NCI-H446 treated with DMSO at 0.1 percent for 48 hours (cell line): ENCODE data around the gene PUM2.
A peak's percentile ranks its signal among the peaks of the same experiment; 100 is the strongest.
"Not testable (repeated sequence)": the region's sequence is repeated elsewhere in the genome, so short reads cannot be mapped to it uniquely, and the experiment has no call there.

Experiments
- DNase-seq: peaks from one replicate; lab custom pipeline; 2025; lab: John Stamatoyannopoulos, UW

The PUM2 gene

GRCh38 chr2:20350753-20351554 lies at the start of gene PUM2:
PUM2 (minus strand) TSS chr2:20350844; CDS start chr2:20327360, 23,484 bp downstream.
- DNase-seq = peak; percentile 94

GRCh38 chr2:20400306-20400705 lies 49.7 kb upstream of the PUM2 start:
- DNase-seq = peak; percentile 68

- DNase-seq = peak; percentile 67
Measured at GRCh38 chr2:20398956-20399567, 48.4 kb upstream of the PUM2 start.

GRCh38 chr2:20397811-20398447 lies 47.3 kb upstream of the PUM2 start:
- DNase-seq = no peak

- no peak for DNase-seq
Measured at GRCh38 chr2:20396356-20397000, 45.8 kb upstream of the PUM2 start.

GRCh38 chr2:20393986-20394385 lies 43.3 kb upstream of the PUM2 start:
- no peak for DNase-seq

GRCh38 chr2:20391951-20392699 lies 41.5 kb upstream of the PUM2 start:
- peak; percentile 13 for DNase-seq

- no peak for DNase-seq
Measured at GRCh38 chr2:20390524-20391123, 40.0 kb upstream of the PUM2 start.

- no peak for DNase-seq
Measured at GRCh38 chr2:20384953-20385352, 34.3 kb upstream of the PUM2 start.

- no peak for DNase-seq
Measured at GRCh38 chr2:20382965-20383810, 32.5 kb upstream of the PUM2 start.

GRCh38 chr2:20381457-20381856 lies 30.8 kb upstream of the PUM2 start:
- DNase-seq = peak; percentile 90

- peak; percentile 90 for DNase-seq
Measured at GRCh38 chr2:20378891-20379519, 28.4 kb upstream of the PUM2 start.

GRCh38 chr2:20378341-20378740 lies 27.7 kb upstream of the PUM2 start:
- DNase-seq = no peak

GRCh38 chr2:20377741-20378140 lies 27.1 kb upstream of the PUM2 start:
- DNase-seq = no peak

- not testable (repeated sequence) for DNase-seq
Measured at GRCh38 chr2:20374982-20375381, 24.3 kb upstream of the PUM2 start.

- DNase-seq = no peak
Measured at GRCh38 chr2:20372896-20373640, 22.4 kb upstream of the PUM2 start.

- DNase-seq = peak; percentile 33
Measured at GRCh38 chr2:20371323-20372025, 20.8 kb upstream of the PUM2 start.

- DNase-seq = no peak
Measured at GRCh38 chr2:20370191-20370590, 19.5 kb upstream of the PUM2 start.

- DNase-seq = no peak
Measured at GRCh38 chr2:20369366-20369765, 18.7 kb upstream of the PUM2 start.
